HG03439 (cell line): ENCODE measurements around the gene NRXN3.

ENCODE experiments used
- ATAC-seq: cut with Tn5 transposase; IDR thresholded peaks from one replicate; pipeline ENCODE4 v1.9.1; 2021; ENCODE audit warnings: mild to moderate bottlenecking, moderate library complexity; ENCODE audit not compliant: unreplicated experiment

The NRXN3 gene

GRCh38 chr14:79373451-79373850 is 1203.3 kb downstream of the NRXN3 start:
- no peak for ATAC-seq

GRCh38 chr14:79375356-79375755 is 1205.2 kb downstream of the NRXN3 start:
- no peak for ATAC-seq

GRCh38 chr14:79376557-79376956 is 1206.4 kb downstream of the NRXN3 start:
- ATAC-seq = no peak

GRCh38 chr14:79378020-79378419 is 1207.8 kb downstream of the NRXN3 start:
- ATAC-seq = no peak

- ATAC-seq = no peak
These were observed 1209.1 kb downstream of the NRXN3 start for GRCh38 chr14:79379266-79379665.

GRCh38 chr14:79383031-79383430 is 1212.9 kb downstream of the NRXN3 start:
- ATAC-seq = no peak

GRCh38 chr14:79383475-79383874 is 1213.3 kb downstream of the NRXN3 start:
- no peak for ATAC-seq

GRCh38 chr14:79395061-79395460 is 1224.9 kb downstream of the NRXN3 start:
- no peak for ATAC-seq

GRCh38 chr14:79404874-79405511 is 1234.8 kb downstream of the NRXN3 start:
- ATAC-seq = no peak

- no peak for ATAC-seq
These were observed 1235.3 kb downstream of the NRXN3 start for GRCh38 chr14:79405512-79405910.

GRCh38 chr14:79407572-79407971 is 1237.4 kb downstream of the NRXN3 start:
- no peak for ATAC-seq

- no peak for ATAC-seq
These were observed 1238.5 kb downstream of the NRXN3 start for GRCh38 chr14:79408696-79409095.

GRCh38 chr14:79411403-79412174 is 1241.4 kb downstream of the NRXN3 start:
- ATAC-seq = no peak

- ATAC-seq = no peak
These were observed 1242.6 kb downstream of the NRXN3 start for GRCh38 chr14:79412822-79413221.

GRCh38 chr14:79413734-79414428 is 1243.7 kb downstream of the NRXN3 start:
- no peak for ATAC-seq

- ATAC-seq = no peak
These were observed 1245.6 kb downstream of the NRXN3 start for GRCh38 chr14:79415726-79416125.

GRCh38 chr14:79417961-79418360 is 1247.8 kb downstream of the NRXN3 start:
- ATAC-seq = no peak

GRCh38 chr14:79418649-79419415 is 1248.7 kb downstream of the NRXN3 start:
- no peak for ATAC-seq

GRCh38 chr14:79419571-79420327 is 1249.6 kb downstream of the NRXN3 start:
- no peak for ATAC-seq

GRCh38 chr14:79420725-79421124 is 1250.6 kb downstream of the NRXN3 start:
- ATAC-seq = no peak
